GM18526 (cell line): ENCODE results near the gene NELFB.

Experiments used
- POLR2A ChIP-seq: IDR thresholded peaks from 3 replicates; pipeline ENCODE4 v1.6.1; 2011; ENCODE audit not compliant: insufficient read length; ENCODE audit errors: extremely low read depth

NELFB gene

DNA sequence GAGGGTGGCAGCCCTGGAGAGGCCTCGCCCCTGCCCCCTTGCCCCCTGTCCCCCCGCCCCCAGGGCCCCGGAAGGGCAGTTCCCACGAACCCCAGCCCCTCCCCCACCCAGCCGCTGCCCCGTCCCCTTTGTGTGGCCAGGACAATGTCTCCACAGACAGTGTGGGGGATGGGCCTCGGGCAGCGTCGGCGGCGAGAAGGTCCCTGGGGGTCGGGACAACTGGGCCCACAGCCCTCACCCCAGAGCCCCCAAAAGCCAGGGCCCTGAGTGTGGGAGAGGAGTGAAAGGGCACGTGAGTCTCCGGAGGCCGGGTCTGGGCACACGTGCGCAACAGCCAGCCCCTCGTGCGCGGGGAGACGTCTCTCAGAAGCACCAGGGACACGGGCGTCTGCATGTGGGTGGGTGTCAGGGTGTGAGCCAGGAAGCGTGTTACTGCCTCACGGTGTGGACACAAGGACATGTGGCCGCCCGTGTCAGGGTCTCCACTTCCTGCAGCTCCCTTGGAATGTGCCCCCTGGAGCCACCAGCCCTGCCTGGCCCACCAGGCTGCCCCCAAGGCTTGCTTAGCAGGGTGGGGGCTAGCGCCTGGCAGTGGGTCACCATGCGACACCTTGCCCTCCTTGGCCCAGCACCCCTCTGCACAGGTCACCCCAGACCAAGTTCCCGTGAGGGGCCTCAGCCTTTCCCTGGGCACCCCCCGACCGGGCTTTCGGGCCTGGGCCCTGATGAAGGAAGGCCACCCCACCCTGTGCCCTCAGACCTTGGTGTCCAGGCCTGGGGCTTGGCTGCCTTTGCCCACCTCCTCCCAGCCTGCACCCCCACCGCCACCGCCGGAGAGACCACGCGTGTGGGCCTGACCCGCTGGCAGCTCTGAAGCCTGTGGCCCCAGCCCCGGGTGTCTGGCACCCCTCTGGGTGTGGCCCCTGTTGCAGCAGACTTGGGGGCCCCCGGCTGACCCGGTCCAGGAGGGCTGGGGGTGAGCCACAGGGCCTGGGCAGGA, 59.7 kb downstream of the NELFB start:
- no peak for TF ChIP-seq POLR2A

DNA sequence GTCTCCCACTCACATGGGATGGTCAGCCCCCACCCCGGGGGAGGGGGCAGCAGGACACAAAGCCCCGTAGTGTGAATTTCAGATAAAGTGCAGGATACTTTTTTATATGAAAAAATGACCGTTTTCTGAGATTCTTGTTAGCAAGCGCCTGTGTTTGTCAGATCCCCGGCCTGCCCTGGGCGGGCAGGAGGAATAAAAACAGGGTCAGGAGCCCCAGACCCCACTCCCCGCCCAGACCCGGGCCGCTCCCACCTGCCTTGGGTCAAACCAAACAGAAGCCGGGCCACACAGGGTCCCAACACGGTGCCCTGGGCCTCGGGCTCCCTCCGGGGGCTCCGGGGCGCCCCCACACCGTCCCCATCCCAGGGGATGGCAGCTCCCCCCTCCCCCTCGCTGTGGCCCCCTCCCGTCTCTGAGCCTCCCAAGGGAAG, 60.5 kb downstream of the NELFB start:
- TF ChIP-seq POLR2A, result no peak

DNA sequence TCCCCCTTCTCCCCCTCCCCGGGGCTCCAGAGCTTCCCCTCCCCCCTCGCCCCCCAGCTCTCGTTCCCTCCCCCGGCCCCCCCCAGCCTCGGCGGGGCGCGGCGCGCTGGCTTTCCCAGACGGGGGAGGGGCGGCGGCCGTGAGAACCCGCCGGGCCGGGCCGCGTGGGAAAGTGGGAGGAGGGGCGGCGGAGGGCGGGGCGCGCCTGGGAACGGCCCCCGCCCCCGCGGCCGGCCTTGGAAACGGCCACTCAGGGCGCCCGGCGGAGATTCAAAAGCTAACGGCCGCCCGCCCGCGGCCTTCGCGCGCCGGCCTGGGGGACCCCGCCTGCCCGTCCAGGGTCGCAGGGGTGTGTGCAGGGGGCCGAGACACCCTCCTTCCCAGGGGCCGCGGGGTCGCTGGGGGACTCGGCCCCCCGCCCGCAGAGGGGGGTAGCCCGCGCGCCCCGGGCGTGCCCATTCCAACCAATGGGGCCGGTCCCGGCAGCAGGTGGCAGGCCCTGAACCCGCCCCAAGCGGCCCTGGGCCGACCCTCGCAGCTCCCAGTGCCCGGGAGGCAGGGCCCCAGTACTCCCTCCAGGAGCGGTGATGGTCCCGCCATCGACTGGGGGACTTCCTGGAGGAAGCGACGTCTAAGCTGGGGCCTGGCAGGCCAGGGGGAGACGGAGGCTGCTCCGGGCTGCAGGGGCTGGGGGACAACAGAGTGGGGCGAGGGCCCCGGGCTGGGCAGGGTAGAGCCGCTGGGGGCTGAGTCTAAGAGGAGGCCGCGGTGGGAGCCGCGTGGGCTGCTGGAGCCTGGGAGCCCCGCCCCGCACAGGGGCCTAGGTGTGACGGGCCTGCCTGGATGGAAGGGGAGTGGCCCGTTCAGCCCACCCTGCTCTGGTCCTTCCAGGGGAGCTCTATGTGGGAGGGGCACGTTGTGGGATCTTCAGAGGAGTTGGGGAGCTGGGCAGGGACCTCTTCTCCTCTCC, 61.2 kb downstream of the NELFB start:
- TF ChIP-seq POLR2A, result no peak

DNA sequence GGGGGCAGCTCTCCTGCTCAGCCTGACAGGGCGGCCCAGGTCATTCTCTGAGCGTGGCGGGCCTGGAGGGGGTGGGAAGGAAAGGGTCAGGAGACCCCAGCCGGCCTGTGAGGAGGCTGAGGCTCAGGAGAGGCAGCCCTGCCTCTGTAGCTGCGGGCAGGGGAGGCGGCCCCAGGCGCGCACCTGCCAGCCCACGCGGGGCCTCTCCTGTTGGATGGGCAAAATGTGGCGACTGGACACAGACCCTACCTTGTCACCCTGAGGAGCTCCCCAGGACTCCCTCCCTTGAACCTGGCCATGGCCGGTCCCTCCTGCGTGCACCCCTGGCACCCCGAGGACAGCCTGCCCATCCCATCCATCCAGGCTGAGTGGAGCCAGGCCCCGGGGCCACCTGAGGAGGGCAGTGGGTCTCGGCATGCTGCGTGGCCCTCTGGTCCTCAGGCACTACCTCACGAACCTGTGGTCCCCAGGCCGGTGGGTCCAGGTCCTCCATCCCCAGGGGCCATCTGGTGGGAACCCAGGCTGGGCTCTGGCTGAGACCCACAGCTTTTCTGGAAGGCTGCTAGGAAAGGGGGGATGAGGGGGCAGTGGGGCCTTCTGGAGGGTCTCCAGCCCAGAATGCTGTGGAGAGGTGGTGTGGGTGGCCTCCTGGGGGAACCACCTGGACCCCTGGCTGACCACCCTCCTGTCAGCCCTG, 62.0 kb downstream of the NELFB start:
- TF ChIP-seq POLR2A, result no peak

DNA sequence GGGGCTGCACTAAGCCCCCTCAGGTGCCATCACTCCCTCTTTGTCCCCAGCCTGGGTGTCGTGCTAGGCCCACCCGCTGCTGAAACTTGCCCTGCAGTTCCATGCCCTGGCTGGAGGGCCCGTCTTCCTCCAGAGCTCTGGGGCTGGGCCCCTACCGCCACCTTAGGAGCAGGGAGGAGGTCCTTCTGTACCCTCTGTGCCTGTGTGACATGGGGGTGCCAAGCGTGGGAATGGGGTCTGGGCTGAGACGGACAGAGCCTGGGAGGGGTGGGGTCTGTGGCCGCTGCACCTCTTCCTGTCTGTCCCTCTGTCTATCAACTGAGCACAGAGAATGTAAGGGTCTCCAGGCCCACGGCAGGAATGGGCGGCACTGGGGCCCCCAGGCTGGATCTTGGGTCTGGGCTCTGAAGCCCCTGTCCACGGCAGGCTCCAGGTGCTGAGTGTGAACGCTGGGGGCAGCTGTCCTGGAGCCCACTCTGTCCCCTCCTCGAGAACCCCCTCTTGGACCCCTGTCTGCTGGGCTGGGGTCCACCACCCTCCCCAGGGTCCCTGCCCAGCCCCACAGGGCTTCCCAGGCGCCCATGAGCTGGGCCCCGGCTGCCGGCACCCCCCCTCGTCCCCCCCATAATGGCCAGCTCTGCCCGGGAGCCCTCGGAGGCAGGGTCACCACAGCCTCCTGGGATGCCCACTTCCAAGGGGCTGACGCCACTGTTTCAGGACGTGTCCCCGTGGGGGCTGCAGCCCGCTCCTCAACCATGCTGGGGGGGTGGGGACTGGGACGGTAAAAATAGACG, 62.8 kb downstream of the NELFB start:
- no peak for TF ChIP-seq POLR2A

DNA sequence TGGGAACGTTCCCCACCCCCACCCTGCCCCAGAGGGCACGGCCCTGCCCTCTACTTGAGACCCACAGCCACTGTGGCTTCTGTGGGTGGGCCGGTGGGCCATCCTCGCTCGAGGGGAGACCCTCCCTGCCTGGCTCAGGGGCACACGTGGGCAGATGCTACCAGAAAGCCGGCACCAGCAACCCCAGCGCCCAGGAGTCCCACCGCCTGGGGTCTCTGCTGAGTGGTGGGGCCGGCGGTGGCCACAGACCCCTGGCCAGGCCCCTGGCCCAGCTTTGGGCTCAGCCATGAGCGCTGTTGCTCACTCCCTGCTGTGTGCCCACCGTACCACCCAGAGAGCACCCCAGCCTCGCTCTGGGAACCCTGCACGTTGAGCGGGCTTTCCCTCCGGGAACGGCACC, 63.5 kb downstream of the NELFB start:
- TF ChIP-seq POLR2A, result no peak

DNA sequence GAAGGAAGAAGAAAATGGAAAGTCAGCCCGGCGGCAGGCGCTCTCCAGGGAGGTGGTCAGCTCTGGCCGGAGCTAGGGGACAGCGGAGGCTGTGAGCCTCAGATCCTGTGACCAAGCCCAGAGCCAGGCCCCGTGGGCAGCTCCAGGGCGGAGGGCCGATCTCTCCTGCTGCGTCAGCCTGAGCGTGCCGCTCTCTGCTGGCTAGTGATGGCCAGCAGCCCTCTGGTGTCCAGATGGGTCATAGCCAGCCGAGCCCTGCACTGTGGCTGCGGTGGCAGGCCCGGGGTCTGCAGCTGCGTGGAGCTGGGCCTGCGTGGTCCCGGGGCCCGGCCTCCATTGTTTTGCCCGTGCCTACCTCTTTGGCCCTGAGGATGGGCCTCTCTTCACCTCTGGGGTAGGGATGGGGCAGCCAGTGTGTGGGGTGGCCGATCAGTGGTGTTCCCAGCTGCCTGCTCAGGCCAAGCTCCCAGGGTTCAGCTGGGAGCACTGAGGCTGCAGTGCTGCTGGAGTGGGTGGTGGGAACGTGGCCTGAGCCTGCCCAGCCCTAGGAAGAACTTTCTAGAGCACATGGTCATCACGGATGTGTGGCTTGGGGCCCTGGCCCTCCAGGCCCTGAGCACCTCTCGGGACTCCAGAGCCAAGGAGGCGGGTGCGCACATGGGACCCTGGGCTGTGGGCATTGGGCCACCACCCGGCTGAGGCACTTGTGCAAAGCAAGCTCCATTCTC, 64.0 kb downstream of the NELFB start:
- no peak for TF ChIP-seq POLR2A

DNA sequence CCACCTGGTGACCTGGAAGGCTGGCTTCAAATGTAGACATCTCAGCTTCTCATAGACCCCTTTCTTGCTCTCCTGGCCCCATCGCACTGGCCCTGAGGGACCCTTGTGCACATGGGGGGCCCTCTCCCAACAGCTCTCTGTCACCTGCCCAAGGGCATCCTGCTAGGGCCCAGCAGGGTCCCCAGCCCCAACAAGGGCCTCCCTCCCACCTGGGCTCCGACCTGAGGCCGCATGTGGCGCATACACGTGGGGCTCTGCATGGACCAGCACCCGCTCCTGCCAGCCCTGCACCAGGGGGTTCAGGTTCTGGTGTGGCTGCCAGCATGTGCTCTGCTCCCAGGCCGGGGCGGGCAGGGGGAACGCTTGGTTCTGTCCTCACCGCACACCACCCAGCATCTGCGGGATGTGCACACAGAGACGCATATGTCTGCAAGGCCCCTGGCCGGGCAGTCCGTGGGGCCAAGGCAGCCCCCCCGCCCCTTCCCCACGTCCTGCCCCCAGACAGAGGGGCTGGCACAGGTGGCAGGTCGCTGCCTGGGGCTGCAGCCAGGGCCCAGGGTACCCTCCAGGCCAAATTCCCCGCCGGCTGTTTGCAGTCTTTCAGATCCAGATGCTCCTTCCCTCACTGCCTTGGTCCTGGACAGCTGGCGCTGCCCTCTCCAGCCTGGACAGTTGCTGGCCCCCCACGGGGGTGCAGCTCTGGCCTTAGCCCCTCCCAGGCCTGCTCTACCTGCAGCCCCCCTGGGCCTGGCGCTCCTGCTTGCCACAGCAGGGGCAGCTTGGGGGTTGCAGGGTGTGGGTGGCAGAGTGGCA, 64.8 kb downstream of the NELFB start:
- TF ChIP-seq POLR2A, result no peak

DNA sequence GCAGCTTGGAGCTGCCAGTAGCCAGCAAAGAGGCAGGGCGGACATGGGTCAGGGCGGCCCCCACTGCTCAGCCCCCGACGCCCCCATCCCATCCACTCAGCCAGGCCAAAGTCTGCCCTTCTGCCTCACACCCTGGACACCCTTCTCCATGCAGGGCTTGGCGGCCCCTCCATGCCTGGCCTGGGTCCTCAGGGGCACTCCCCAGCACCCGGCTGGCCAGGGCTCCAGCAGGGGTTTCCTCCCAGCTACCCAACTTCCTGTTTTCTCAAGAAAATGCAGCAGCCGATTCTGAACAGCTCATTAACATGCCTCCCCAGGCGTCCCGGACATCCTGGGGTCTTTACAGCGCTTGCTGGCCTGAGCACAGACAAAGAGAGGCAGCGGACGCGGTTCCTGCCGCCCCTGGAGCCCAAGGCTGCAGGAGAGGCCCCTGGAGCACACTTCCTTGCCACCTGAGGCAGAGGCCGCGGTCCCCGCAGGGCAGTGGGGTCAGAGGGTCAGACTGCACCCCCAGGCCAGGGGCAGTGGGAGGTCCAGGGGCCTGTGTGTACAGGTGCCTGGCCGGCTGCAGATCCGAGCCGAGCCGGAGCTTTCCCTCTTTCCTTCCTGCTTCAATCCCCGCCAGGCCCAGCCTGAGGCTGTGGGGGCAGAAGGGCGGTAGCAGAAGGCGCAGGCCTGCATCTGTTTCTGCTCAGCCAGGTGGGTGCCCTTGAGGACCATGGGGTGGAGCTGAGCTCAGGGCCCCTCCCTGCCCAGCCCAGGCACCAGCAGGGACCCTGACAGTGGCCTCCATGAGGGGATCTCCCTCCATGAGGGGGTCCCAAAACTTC, 65.6 kb downstream of the NELFB start:
- no peak for TF ChIP-seq POLR2A

DNA sequence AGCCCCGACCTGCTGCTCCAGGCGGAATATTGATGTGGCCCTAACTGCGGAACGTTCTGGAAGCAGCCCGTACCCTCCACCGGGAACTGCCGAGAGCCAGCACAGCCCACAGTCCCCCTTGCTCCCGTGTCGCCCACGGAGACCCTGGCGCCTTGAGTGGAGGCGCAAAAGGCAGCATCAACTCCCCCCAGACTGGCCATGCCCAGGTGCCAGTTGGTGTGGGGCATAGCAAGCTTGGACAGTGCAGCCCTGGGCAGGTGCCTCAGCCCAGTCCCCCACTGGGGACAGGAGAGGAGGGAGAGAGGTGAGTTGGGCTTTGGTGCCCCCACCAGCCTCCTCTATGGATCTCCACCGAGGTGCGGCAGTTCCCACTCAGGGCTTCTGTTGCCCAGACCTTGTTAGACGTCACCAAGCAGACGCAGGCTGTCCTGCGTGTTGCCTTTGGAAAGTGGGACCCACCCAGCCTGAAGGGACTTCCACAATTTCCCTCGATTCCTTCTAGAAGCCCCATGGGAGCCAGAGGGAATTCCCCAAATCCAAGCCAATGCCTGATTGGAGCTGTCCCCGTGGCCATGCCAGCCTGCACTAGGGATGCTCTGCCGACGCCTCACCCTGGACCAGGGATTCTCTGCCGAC, 66.7 kb downstream of the NELFB start:
- no peak for TF ChIP-seq POLR2A
